Measurements from ENCODE around the gene NPHS1. TPM values are rescaled to one million over a fixed set of nuclear protein-coding genes. Genes with fewer than 3 reads are reported as not detected.

NPHS1 gene
- total RNA-seq, 2 donors from 2014 or later, result not detected

DNA sequence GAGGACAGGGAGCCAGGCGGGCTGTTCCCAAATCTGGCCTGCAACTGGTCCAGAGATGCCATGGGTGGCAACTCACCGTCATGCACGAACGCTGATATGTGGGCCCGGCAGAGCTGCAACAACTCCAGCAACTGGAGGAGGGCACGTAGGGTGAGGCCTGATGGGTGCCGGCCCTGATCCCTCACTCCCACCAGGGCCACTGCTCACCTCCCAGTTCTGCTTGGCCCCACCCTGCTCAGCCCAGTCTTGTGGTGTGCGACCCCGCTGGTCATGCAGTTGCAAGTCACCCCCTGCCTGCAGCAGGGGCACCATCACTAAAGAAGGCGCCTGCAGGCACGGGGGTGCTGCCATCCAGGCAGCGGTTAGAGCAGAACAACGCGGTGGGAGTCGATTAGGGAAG is 60.0 kb downstream of the NPHS1 start:
- no peak for DNase-seq (ENCODE audit: low spot score)
- ATAC-seq (ENCODE audit: insufficient number of reproducible peaks, low FRiP score, low read depth), result no peak
- Histone ChIP-seq H3K4me1 (ENCODE audit: control insufficient read depth in 1 of 2, low read depth in 2 of 2) (no peaks in the 10 kb centered on the region), H3K36me3 (no peaks in the 10 kb centered on the region), H3K4me3 (no peak overlapping the region), H3K9me3 (no peaks in the 10 kb centered on the region), H3K27me3 (replicated peaks; ENCODE audit: insufficient read depth) (peaks cover 4% of the 10 kb centered on the region), H3K27ac (no peak overlapping the region)
- TF ChIP-seq, protein P1, sequence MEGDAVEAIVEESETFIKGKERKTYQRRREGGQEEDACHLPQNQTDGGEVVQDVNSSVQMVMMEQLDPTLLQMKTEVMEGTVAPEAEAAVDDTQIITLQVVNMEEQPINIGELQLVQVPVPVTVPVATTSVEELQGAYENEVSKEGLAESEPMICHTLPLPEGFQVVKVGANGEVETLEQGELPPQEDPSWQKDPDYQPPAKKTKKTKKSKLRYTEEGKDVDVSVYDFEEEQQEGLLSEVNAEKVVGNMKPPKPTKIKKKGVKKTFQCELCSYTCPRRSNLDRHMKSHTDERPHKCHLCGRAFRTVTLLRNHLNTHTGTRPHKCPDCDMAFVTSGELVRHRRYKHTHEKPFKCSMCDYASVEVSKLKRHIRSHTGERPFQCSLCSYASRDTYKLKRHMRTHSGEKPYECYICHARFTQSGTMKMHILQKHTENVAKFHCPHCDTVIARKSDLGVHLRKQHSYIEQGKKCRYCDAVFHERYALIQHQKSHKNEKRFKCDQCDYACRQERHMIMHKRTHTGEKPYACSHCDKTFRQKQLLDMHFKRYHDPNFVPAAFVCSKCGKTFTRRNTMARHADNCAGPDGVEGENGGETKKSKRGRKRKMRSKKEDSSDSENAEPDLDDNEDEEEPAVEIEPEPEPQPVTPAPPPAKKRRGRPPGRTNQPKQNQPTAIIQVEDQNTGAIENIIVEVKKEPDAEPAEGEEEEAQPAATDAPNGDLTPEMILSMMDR (IDR thresholded peaks at IDR 0.05), result no peak

DNA sequence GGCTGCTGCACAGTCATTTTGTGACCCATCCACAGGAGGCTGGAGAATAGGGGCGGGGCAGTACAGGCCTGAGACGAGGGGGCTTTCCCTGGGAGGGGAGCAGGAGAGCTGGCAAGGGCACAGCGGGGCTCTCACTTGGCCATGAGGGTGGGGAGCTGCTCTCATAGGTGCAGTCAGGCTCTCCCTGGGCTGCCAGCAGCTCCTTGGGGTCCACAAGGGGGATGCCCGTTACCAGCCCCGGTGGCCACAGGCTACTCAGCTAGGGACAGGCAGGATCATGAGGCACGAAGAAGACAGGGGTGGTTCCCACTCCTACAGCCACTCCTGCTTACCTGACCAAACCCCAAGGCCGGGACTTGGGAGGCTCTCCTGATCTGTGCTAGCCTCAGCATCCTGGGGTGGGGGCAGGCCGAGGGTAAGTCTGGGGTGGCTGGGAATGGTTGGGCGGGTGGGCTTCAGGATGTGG is 60.5 kb downstream of the NPHS1 start:
- no peak for DNase-seq (ENCODE audit: low spot score)
- TF ChIP-seq, protein P1 (IDR thresholded peaks at IDR 0.05), result no peak
- Histone ChIP-seq H3K9me3 (no peaks in the 10 kb centered on the region), H3K36me3 (no peaks in the 10 kb centered on the region), H3K4me3 (no peak overlapping the region), H3K27me3 (replicated peaks; ENCODE audit: insufficient read depth) (peaks cover 2% of the 10 kb centered on the region), H3K4me1 (ENCODE audit: control insufficient read depth in 1 of 2, low read depth in 2 of 2) (no peaks in the 10 kb centered on the region), H3K27ac (no peak overlapping the region)
- no peak for ATAC-seq (ENCODE audit: insufficient number of reproducible peaks, low FRiP score, low read depth)

DNA sequence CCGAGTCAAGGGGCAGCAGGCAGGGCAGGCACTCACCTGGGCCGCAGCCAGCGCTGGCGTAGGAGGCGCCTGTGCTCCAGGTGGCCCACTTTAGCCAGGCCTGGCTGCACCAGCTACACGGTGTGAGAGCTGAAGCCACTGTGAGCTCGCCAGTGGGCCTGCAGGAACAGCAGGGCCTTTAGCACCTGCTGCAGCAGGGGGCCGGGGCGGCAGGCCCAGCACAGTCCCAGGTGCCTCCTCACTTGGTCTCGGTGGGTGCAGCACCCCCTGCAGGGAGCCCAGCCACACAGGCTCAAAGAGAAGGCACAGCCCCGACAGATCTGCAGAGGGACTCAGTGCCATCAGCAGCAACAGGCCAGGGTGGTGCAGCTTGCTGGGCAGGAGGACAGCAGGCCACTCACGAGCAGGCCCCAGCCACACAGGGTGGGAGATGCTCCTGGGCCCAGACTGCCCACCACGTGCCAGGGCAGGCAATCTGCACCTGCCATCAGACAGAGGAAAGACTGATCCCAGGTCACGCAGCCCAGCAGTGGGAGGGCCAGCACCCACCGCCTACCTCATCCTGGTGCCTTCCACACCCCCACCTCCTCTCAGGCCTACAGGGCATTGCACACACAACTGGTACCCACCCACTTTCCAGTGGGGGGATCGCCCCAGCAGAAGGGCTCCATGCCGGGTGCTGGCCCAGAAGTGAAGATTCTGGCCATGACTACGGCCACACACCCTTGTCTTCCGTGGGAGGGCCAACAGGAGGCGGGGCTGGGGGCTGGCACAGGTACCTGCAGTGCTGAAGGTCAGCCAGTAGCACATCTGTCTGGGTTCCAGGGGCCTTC is 61.1 kb downstream of the NPHS1 start:
- H3K27ac ChIP-seq, result no peak overlapping the region
- H3K4me3 ChIP-seq, result no peak overlapping the region
- no peaks in the 10 kb centered on the region for H3K9me3 ChIP-seq
- no peaks in the 10 kb centered on the region for H3K4me1 ChIP-seq (ENCODE audit: control insufficient read depth in 1 of 2, low read depth in 2 of 2)
- TF ChIP-seq, protein P1 (IDR thresholded peaks at IDR 0.05), result no peak
- H3K27me3 ChIP-seq (replicated peaks; ENCODE audit: insufficient read depth), result no peaks in the 10 kb centered on the region
- ATAC-seq (ENCODE audit: insufficient number of reproducible peaks, low FRiP score, low read depth) (no peak), DNase-seq (ENCODE audit: low spot score) (no peak)
- H3K36me3 ChIP-seq, result no peaks in the 10 kb centered on the region

DNA sequence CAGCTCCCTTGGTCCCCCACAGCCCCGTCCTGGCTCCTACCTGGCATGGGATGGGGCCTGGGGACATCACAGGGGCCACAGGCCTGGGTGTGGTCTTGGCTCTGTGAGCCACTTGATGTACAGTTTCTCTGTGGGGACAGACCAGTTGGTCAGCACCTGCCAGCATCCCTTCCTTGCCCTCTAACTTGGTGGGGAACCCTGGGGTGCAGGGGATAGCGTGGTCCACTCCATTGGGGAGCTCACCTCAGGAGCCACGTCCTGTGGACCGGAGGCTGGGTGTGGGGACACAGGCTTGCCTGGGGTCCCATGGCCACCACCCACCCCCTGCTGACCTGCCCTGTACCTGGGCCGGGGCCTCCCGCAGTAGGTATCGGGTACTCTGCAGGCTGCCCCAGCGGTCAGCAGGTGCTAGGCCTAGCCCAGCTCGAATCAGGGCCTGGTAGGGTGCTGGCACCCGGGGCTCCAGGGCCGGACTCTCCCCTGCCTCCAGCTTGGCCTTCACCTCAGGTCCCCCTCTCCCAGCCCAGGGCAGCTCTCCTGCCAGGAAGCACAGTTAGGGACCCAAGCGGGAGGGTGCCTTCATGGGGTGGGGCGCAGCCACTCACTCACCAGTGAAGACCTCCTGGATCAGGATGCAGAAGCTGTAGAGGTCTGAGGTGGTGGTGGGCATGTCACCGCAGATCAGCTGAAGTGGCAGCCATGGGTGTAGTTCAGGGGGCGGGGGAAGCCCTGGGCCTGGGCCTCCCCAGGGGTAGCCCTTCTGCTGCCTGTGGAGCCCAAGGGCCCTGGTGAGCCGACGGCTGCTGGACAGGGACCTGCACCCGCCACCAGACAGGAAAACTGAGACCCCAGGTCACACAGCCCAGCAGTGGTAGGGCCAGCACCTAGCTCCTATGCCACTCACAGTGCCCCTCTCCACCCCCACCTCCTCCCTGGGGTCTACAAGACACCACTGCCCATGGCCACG is 62.0 kb downstream of the NPHS1 start:
- no peaks in the 10 kb centered on the region for H3K27me3 ChIP-seq (replicated peaks; ENCODE audit: insufficient read depth)
- DNase-seq (ENCODE audit: low spot score) (no peak), ATAC-seq (ENCODE audit: insufficient number of reproducible peaks, low FRiP score, low read depth) (no peak)
- no peak overlapping the region for H3K4me3 ChIP-seq
- TF ChIP-seq, protein P1 (IDR thresholded peaks at IDR 0.05), result no peak
- peaks cover under 1% of the 10 kb centered on the region for H3K36me3 ChIP-seq
- no peaks in the 10 kb centered on the region for H3K4me1 ChIP-seq (ENCODE audit: control insufficient read depth in 1 of 2, low read depth in 2 of 2)
- H3K9me3 ChIP-seq, result no peaks in the 10 kb centered on the region
- no peak overlapping the region for H3K27ac ChIP-seq

All from thoracic aorta (tissue), 2 donors.